Measurements from ENCODE around the gene CERK.

Gene CERK

GRCh38 chr22:46684706-46685105 is 53.3 kb downstream of the CERK start:
- TF ChIP-seq SPI1 (IDR thresholded peaks at IDR 0.05; ENCODE audit: borderline replicate concordance, low read depth) (no peak), POLR2AphosphoS5 (IDR thresholded peaks at IDR 0.05; ENCODE audit: low read depth) (no peak), GABPA (IDR thresholded peaks at IDR 0.05; ENCODE audit: low read depth) (no peak), CTCF (IDR thresholded peaks at IDR 0.05; ENCODE audit: insufficient read depth, low read length) (no peak)
- TF ChIP-seq, protein P1, sequence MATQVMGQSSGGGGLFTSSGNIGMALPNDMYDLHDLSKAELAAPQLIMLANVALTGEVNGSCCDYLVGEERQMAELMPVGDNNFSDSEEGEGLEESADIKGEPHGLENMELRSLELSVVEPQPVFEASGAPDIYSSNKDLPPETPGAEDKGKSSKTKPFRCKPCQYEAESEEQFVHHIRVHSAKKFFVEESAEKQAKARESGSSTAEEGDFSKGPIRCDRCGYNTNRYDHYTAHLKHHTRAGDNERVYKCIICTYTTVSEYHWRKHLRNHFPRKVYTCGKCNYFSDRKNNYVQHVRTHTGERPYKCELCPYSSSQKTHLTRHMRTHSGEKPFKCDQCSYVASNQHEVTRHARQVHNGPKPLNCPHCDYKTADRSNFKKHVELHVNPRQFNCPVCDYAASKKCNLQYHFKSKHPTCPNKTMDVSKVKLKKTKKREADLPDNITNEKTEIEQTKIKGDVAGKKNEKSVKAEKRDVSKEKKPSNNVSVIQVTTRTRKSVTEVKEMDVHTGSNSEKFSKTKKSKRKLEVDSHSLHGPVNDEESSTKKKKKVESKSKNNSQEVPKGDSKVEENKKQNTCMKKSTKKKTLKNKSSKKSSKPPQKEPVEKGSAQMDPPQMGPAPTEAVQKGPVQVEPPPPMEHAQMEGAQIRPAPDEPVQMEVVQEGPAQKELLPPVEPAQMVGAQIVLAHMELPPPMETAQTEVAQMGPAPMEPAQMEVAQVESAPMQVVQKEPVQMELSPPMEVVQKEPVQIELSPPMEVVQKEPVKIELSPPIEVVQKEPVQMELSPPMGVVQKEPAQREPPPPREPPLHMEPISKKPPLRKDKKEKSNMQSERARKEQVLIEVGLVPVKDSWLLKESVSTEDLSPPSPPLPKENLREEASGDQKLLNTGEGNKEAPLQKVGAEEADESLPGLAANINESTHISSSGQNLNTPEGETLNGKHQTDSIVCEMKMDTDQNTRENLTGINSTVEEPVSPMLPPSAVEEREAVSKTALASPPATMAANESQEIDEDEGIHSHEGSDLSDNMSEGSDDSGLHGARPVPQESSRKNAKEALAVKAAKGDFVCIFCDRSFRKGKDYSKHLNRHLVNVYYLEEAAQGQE (IDR thresholded peaks at IDR 0.05; ENCODE audit: insufficient replicate concordance, low read depth): no peak
- Histone ChIP-seq H3K27me3 (ENCODE audit: insufficient read depth, poor library complexity, severe bottlenecking) (no peaks in the 10 kb centered on the region), H3K4me3 (replicated peaks; ENCODE audit: insufficient read depth, low read length) (no peak overlapping the region), H3K27ac (replicated peaks) (peak overlapping the region; percentile 93)
- DNase-seq (ENCODE audit: low read depth in 1 of 2, low spot score in 1 of 2): peak in 1 of 2 experiments; percentile 59

- TF ChIP-seq POLR2AphosphoS5 (IDR thresholded peaks at IDR 0.05; ENCODE audit: low read depth): peak; percentile 53; the same call in 1 of the 2 replicates
- TF ChIP-seq CTCF (IDR thresholded peaks at IDR 0.05; ENCODE audit: insufficient read depth, low read length): no peak
- Histone ChIP-seq H3K27me3 (ENCODE audit: insufficient read depth, poor library complexity, severe bottlenecking) (no peaks in the 10 kb centered on the region), H3K4me3 (replicated peaks; ENCODE audit: insufficient read depth, low read length) (no peak overlapping the region), H3K27ac (replicated peaks) (peak overlapping the region; percentile 93)
- DNase-seq (ENCODE audit: low read depth in 1 of 2, low spot score in 1 of 2): no peak
Observed at GRCh38 chr22:46682011-46682731, 55.9 kb downstream of the CERK start.

DNA sequence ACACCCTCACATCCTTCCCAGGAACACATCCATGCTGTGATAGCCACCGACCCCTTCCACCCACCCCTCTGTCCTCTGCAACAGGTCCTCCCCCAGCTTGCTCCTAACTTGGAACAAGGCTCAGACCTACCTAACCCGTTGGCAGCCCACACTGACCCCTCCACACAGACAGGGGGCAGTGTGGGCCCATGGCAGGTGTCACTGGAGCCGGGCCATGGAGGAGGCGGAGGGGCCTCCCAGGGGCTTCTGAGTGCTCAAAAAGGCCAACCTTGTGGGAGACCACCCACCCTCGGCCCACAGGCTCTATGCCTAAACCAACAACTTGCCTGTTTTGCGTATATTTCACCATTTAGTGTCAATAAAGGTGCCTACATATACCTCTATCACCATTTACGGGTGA is 57.0 kb downstream of the CERK start:
- no peak overlapping the region for H3K4me3 ChIP-seq (replicated peaks; ENCODE audit: insufficient read depth, low read length)
- no peak for DNase-seq (ENCODE audit: low read depth in 1 of 2, low spot score in 1 of 2)
- H3K27me3 ChIP-seq (ENCODE audit: insufficient read depth, poor library complexity, severe bottlenecking): no peaks in the 10 kb centered on the region
- no peak overlapping the region; the same call in 1 of the 2 replicates for H3K27ac ChIP-seq (replicated peaks)
- TF ChIP-seq CTCF (IDR thresholded peaks at IDR 0.05; ENCODE audit: insufficient read depth, low read length) (peak; percentile 25), POLR2AphosphoS5 (IDR thresholded peaks at IDR 0.05; ENCODE audit: low read depth) (peak; percentile 13; the same call in 1 of the 2 replicates), GABPA (IDR thresholded peaks at IDR 0.05; ENCODE audit: low read depth) (no peak), SPI1 (IDR thresholded peaks at IDR 0.05; ENCODE audit: borderline replicate concordance, low read depth) (no peak)
- TF ChIP-seq, protein P1 (IDR thresholded peaks at IDR 0.05; ENCODE audit: insufficient replicate concordance, low read depth): no peak

All from HL-60 (cell line).